ENCODE data around the gene PLAAT5.

PLAAT5 gene

DNA sequence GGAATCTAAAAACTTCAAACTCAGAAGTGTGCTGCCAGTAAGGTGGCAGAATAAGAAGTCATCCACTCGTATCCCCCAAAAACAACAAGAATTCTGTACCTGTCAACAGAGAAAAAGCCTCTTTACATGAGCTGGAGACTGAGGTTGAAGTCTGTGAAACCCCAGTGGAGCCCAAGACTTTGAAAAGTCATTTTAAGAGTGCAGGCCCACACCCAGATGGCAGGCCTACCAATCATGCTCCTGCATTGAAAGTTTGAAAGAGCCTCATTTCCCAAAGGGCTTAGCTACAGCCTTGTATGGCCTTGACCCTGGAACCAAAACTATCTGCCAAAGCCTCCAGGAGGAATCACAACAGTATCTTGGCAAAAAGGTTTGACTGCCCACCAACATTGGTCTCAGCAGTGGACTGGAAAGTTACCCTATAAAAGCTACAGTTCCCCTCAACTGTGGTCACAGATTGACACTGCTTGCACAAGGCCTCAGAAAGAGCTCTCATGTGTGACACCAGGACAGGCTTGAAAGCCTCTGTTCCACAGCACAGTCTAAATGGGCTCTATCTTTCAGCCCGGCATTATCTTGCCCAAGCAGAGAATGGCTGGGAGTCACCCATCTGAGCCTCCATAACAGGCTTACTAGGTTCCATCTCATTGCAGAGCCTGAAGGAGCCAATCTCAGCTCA lies 73.7 kb downstream of the PLAAT5 start:
- no peak overlapping the region for H3K4me3 ChIP-seq (ENCODE audit: low read depth, low read length)
- TF ChIP-seq, protein P1, sequence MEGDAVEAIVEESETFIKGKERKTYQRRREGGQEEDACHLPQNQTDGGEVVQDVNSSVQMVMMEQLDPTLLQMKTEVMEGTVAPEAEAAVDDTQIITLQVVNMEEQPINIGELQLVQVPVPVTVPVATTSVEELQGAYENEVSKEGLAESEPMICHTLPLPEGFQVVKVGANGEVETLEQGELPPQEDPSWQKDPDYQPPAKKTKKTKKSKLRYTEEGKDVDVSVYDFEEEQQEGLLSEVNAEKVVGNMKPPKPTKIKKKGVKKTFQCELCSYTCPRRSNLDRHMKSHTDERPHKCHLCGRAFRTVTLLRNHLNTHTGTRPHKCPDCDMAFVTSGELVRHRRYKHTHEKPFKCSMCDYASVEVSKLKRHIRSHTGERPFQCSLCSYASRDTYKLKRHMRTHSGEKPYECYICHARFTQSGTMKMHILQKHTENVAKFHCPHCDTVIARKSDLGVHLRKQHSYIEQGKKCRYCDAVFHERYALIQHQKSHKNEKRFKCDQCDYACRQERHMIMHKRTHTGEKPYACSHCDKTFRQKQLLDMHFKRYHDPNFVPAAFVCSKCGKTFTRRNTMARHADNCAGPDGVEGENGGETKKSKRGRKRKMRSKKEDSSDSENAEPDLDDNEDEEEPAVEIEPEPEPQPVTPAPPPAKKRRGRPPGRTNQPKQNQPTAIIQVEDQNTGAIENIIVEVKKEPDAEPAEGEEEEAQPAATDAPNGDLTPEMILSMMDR (conservative IDR thresholded peaks at IDR 0.05; ENCODE audit: low read depth, low read length), result no peak
- DNase-seq (ENCODE audit: low read depth), result no peak
